Measurements from ENCODE around the gene DENND5A.
"Not testable (repeated sequence)": the region's sequence is repeated elsewhere in the genome, so short reads cannot be mapped to it uniquely, and the experiment has no call there.

The DENND5A gene

DNA sequence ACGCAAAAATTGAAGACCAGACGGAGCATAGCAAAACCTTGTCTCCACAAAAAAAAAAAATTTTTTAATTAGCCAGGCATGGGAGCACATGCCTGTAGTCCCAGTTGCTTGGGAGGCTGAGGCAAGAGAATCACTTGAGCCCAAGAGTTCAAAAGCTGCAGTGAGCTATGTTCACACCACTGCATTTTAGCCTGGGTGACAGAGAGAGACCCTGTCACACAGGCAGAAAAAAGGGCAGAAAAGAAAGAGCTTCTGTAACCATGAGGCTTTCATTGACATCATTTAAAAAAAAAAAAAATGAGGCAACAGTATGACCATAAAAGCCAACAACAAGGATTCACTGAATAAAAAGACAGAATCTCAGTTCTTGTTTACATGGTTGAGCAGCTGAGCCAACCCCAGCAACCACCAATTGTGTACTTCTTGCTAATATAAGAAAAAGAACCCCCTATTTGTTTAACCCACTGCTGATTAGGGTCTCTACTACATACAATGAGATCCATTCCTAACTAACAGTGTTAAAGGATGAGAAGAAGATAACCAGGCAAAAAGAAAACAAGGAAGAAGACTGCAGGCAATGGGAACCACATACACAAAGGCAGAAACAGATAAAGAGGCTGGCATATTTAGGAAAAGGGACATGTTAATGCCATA, 87.6 kb downstream of the DENND5A start:
- DNase-seq (ENCODE audit: low read depth, low spot score), result no peak

DNA sequence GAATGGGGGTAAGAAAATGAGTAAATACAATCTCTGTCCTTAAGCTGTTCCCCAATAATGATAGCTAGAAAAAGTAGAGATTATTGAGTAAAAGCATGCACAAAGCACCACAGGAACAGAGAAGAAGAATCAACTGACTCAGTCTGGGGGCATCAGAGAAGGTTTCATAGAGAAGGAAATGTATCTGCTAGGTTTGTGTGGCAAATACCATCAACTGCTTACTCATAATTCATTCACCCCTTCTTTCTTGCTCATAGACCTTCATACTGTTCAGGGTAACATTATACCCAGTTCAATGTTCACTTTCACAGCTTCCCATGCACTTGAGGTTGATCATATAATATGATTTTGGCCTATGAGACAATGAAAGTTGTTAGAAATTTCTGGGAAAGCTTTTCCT, 88.6 kb downstream of the DENND5A start:
- DNase-seq (ENCODE audit: low read depth, low spot score), result no peak

DNA sequence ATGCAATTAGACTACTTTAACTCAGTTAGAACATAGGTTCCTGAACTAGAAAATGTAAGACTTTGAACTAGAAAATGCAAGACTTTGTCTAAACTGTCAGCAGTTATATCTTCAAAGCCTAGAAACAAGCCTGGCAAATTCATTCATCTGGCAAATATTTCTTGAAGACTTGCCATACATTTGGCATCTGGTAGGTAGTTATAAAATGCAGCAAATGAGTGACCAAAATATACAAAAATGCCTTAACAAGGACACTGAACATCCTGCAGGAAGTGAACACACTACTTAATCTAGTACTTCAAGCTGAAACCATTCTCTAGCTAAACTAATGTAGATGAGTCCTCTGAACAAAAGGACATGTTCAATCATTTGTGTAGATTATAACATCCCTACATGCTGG, 89.0 kb downstream of the DENND5A start:
- DNase-seq (ENCODE audit: low read depth, low spot score), result no peak

DNA sequence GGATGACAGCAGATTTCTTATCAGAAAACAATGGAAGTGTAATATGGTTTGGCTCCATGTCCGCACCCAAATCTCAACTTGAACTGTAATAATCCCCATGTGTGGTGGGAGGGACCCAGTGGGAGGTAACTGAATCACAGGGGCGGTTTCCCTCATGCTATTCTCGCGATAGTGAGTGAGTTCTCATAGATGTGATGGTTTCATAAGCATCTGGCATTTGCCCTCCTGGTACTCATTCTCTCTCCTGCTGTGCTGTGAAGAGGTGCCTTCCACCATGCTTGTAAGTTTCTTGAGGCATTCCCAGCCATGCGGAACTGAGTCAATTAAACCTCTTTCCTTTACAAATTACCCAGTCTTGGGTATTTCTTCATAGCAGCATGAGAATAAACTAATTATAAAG, 92.8 kb downstream of the DENND5A start:
- no peak for DNase-seq (ENCODE audit: low read depth, low spot score)

DNA sequence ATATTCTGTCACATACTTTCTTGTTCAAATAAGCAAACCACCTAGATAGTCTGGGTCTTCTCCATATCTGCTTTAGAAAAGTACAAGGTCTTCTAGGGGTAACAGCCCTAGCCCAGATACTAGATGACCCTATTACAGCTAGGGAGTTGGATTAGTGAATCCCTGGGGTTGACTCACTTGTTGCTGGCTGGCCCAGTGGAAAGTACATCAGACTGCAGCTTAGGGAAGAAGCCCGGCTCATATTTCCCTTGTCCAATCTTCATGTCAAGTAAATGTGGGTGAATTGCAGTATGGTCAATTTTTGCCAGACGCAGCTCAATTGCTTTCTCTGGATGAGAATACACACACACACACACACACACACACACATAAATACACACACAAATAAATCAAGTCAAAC, 94.7 kb downstream of the DENND5A start:
- DNase-seq (ENCODE audit: low read depth, low spot score), result no peak

DNA sequence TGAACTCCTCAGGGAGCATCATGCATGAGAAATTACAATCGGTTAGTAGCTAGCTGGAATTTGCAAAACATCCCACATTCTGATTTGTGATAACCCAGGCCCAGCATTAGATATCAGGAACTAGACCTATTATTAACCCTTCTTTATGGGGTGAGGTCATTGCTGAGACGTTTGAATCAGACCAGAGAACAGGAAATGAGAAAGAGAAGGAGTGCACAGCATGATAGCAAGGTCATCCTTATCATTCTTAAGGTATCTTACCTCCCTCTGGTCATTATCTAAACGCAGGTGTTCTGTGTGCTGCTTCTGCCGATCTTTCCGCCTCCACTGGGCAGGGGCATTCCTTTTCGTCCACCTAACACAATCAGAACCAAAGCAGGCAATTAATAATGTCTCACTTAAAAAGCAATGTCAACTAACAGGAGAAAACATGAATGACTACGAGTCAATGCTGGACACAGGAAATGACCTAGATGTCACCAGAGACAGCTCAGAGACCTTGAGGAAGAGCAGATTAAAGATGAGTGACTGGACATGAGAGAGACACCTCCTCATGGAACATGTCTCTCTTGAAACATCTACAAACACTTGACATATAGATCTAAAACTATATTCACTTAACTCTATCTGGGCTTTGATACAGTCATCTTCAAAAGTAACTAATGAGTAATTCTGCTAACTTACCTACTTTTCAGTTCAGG, 95.4 kb downstream of the DENND5A start:
- no peak for DNase-seq (ENCODE audit: low read depth, low spot score)

DNA sequence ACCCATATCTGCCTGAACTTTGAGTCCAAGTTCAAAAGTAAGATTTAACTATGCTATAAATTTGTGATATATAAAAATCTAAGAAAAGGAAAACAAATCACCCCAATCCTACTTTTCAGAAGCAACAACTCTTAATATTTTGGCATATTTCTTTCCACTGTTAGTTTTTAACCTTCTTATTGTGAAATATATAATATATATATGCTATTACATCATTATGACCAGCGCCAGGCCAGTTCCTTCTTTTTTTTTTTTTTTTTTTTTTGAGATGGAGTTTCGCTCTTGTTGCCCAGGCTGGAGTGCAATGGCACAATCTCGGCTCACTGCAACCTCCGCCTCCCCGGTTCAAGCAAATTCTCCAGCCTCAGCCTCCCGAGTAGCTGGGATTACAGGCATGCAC, 103.2 kb downstream of the DENND5A start:
- DNase-seq (ENCODE audit: low read depth, low spot score), result not testable (repeated sequence)

DNA sequence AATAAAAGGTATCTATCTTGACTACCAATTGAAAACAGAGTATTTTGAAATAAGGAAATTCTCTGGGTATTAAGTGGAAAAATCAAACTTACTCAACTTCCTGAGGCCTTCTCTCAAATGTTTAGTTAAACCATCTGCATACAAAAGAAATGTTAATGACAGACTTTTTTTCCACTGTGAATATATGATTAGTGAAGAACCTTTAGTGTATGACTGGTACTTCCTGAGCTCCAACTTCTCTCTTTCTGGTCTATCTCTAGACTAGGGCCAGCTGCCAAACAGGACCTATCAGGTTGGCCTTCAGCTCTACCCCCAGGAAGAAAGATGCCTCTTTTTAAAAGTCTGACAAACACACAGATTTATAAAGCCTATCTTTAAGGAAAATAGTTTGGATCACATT, 105.0 kb downstream of the DENND5A start:
- DNase-seq (ENCODE audit: low read depth, low spot score), result no peak

DNA sequence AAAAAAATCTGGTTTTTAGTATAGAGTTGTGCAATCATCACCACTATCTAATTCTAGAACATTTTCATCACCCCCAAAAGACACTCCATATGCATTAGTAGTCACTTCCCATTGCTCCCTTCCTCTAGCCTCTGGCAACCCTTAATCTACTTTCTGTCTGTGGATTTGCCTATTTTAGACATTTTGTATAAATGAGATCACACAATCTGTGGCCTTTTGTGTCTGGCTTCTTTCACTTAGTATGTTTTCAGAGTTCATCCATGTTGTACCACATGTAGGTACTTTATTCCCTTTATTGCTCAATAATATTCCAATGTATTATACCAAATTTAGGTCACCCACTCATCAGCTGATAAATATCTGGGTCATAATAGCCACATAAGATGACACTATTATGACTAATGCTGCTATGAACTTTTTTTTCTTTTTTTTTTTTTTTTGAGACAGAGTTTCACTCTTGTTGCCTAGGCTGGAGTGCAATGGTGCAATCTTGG, 106.2 kb downstream of the DENND5A start:
- DNase-seq (ENCODE audit: low read depth, low spot score), result no peak

DNA sequence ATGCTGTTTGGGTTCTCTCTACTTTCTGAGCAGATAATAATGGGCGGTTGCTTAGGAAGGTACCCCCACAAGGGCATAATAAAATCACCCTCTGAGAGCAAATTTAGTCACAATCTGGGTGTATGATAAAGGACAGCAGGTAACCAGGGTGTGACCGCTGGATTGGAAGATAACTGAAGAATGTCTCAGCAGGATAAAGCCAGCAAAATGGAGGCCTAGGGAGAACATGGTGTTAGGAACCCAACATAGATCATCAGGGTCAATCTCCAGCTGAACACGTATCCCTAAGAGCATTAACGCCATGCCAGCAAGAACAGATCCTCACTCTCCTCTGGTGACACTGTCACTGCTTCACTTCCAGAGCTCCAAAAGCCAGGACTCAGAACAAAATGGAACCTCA, 109.2 kb downstream of the DENND5A start:
- DNase-seq (ENCODE audit: low read depth, low spot score), result no peak

DNA sequence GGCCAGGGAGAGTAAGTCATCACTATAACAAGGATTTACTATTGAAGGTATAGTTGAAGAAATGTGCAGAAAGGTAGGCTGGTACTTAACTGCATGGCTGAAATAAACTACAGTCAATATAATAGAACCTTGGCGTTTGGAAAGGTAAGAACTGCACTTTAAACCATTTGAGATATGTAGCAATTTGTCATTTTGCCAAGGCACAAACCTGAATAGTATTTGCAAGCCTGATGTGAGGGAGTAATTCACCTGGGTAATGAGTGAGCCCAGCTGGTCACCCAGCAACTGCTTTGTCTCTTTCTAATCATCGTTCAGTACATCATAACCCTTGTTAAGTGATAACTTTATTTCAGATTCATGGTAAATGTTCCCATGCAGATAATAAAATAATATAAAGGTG, 111.5 kb downstream of the DENND5A start:
- no peak for DNase-seq (ENCODE audit: low read depth, low spot score)

DNA sequence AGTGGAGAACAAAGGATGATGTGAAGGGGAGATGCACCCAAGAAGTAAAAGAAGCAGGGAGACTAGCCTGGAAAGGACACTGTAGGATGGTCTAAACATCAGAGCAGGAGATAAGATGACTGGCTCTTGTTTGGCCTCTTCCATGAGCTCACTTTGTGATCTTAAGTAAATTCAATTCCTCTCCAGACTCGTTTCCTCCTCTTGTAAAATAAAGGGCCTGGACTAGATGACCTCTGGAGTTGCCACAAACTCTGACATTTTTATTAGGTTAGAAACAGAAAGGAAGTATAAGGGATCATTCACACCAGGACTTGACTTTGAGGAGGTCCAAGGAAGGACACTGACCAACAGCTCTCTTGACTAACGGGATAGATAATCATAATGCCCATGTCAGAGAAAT, 113.5 kb downstream of the DENND5A start:
- DNase-seq (ENCODE audit: low read depth, low spot score), result no peak

DNA sequence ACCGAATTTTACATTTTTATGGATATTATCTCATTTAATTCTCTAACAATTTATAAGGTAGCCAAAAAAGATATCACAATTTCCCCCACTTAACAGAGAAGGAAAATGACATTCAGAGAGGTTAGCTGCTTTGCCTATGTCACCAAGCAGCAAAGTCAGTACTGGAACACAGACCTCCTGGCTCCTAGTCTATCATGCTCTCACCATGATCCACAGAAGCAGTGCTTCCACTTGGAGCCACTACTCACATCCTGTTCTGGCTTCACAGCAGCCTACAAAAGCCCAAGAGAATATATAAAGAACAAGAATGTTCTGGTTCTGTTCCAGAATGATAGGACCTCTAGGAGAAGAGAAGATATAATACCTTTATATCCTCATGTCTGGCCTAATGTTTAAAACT, 114.2 kb downstream of the DENND5A start:
- no peak for DNase-seq (ENCODE audit: low read depth, low spot score)

DNA sequence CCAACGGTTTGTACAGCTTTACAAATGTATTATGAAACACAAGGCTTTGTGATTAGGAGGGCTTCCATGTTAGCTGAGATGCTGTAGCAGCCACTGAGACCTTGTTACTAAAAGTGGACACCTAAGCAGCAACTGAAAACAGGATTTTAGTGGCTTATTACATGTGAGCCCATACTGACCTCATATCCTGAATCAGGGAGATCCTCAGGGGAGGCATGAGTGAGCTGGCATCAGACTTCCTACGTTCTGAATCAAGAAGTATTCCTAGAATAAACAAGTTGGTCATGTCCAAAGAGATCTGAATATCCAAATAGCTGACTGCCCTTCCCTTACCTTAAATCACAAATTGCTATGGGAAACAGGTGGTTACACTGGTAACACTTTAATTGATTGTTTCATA, 114.6 kb downstream of the DENND5A start:
- no peak for DNase-seq (ENCODE audit: low read depth, low spot score)

DNA sequence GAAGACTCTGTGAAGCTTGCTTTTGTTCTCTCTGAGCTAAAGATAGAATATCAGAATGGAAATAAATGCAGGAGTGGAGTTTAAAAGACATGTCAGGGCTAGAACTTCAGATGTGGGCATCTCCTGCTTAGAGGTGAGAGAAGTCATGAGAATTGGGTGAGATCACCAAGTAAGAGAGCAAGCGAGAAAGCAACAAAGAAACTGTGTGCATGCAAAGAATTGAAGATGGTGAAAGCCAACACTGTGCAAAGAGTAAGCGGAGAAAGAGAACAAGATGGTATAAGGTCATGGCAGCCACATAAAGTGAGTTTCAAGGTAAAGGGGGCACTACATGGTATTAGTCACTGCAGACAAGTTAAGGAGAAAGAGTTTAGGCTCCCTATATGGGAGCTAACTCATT, 116.4 kb downstream of the DENND5A start:
- no peak for DNase-seq (ENCODE audit: low read depth, low spot score)

DNA sequence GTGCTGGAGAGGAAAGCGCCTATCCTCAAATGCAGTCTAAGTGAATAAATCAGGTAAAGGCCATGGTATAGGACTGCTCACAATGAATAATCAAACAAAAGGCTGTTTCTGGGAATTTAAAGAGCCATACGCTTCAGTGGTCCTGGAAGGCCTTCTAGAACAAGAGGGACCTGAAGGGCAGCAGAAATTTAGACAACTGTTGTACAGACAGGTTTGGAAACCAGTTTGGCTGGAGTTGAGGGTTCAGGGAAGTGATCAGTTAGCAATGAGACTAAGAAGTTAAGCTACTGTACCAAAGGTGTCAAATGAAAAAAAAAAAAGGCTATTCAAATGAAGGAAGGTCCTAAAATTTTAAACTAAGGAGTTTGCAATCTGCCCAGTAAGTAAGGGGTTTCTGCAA, 117.1 kb downstream of the DENND5A start:
- no peak for DNase-seq (ENCODE audit: low read depth, low spot score)

DNA sequence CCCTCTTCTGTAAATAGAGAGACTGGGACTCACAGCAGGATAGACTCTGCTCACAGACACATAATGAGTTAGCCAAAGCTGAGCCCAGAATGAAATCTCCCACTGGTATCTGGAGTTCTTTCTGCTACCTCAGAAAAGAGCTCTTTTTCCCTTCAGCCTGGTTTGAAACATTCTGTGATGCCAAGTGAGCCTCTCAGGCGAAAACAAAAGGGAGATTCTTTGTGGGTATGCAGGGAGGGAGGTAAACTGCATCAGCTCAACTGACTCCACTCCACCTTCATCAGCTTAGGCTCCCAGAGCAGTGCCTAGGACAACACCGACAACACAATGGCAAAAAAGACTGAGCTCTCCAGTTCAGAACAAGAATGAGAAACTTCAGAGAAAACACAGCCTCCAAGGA, 118.7 kb downstream of the DENND5A start:
- DNase-seq (ENCODE audit: low read depth, low spot score), result no peak

DNA sequence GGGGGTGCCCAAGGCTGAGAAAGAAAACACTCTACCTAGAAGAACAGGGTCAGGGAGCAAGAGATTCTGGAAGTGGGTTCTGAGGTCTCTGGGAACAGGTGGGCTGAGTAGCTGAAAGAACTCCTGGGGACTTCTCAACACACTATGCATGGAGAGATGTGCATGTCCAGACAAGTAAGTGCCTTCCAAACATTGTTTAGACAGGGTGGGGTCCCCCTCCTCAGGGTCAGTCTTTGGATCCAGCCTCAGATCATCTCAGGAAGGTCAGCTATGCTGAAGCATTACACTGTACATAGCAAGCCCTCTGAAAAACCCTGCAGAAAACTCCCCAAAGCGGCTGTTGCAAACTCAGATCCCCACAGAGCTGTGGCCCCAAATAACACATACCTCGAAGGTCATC, 119.9 kb downstream of the DENND5A start:
- no peak for DNase-seq (ENCODE audit: low read depth, low spot score)

DNA sequence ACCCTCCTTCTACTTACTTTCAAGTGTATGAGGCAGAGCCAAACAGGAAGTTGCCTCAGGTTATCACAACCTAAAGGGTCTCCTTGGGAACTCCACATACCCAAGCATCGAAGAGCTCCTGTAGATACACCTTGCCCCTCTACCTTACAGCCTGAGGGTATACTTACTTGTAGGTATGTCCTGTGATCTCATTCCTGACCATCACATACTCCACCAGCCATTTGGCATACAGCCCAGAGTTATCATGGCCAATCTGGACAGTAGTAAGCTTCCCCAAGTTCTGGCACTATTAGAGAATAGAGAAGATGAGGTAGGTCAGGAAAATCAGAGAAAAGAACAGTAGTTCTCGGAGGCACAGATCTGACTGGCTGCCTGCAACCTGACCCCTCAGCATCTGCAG, 120.3 kb downstream of the DENND5A start:
- DNase-seq (ENCODE audit: low read depth, low spot score), result no peak

DNA sequence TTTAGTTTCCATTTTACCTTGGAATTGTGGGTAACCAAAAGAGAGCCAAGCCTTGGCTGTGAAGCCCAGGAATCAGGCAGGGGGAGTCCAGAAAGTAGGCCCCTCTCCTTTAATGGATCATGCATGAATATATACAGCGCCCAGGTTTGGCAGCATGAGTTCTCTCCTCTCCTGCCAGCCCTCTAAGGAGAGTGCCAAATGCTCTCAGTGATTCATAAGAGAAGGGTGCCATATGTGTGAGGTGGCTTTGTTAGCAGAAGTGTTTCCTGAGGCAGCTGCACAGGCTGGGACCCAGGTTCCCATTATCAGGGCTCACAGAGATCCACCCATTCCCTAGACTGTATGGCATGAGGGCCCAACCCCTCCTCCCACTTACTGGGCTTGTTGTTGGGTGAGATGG, 121.4 kb downstream of the DENND5A start:
- DNase-seq (ENCODE audit: low read depth, low spot score), result no peak

DNA sequence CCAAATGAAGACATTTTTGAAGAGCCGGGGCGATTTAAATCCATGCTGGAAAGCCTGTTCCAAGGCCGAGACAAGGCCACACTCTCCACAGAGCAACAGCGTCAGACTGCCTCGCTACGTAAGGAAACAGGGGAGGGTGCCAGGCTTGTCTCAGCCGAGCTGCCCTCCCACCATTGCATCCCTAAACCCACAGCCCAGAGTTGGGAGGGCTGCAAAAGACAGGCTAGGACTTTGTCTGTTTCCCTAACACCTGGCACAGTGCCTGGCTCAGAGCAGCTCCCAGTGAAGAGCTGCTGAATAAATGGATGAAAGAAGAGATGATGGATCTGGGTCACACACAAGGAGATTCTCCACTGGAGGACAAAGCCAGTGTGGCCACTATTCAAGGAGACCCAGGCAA, 122.4 kb downstream of the DENND5A start:
- DNase-seq (ENCODE audit: low read depth, low spot score), result no peak

DNA sequence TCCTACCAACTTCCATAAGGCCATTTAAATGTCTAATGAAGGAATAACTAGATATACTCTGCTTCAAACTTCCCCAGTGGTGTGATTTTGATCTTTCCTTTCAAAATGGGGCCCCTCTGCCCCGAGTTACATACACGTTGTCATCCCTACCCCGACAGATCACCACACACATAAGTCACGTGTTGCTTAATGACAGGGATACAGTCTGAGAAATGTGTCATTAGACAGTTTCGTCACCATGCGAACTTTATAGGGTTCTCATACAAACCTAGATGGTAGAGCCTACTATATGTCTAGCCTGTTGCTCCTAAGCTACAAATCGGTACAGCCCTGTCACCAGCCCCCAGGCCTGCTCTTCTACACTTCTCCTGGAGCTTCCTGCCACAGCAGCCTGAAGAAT, 124.0 kb downstream of the DENND5A start:
- DNase-seq (ENCODE audit: low read depth, low spot score), result no peak

DNA sequence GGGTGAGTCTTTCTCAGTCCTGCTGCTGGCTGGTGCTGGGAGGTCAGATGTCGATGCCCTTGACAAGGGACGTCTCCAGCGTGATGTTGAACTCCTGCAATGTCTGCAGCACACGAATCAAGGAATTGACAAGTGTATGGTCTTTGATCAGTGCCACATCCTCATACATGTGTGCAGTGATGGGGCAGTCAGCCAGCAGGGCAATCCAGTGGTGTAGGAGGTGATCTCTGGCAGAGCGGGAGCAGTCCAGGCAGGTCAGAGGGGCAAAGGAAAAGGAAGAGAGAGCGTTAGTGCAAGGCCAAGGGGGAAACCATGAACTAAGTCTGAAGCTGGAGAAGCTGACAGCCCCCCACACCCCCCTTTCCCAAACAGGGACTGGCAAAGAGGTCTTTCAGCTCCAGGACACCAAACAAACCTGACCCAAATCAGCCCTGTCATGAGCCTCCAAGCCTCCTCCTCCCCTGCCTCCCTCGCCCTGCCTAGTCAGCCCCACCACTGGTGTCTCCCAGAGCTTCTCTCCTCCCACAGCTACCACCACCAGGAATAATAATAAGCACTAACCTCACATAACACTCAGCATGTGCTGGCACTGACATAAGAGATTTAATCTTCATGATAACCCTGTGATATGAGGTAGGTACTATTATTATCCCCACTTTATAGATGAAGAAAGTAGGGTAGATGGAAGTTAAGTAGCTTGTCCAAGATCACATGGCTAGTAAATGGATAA, 125.4 kb downstream of the DENND5A start:
- DNase-seq (ENCODE audit: low read depth, low spot score), result no peak

Data from activated CD4-positive, CD25-positive, alpha-beta regulatory T cell treated with anti-CD3 and anti-CD28 coated beads, Interleukin-2, amount 50 U/mL, for 16 hours (primary cell).